ENCODE measurements around the gene NTNG2.

DNA sequence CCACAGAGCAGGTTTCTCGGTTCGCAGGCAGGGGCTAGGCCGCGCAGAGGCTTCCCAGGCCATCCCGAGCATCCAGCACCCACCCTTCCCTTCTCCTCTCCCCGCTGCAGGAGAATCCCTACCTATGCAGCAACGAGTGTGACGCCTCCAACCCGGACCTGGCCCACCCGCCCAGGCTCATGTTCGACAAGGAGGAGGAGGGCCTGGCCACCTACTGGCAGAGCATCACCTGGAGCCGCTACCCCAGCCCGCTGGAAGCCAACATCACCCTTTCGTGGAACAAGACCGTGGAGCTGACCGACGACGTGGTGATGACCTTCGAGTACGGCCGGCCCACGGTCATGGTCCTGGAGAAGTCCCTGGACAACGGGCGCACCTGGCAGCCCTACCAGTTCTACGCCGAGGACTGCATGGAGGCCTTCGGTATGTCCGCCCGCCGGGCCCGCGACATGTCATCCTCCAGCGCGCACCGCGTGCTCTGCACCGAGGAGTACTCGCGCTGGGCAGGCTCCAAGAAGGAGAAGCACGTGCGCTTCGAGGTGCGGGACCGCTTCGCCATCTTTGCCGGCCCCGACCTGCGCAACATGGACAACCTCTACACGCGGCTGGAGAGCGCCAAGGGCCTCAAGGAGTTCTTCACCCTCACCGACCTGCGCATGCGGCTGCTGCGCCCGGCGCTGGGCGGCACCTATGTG, 36.1 kb downstream of the NTNG2 start:
- TF ChIP-seq, protein P1, sequence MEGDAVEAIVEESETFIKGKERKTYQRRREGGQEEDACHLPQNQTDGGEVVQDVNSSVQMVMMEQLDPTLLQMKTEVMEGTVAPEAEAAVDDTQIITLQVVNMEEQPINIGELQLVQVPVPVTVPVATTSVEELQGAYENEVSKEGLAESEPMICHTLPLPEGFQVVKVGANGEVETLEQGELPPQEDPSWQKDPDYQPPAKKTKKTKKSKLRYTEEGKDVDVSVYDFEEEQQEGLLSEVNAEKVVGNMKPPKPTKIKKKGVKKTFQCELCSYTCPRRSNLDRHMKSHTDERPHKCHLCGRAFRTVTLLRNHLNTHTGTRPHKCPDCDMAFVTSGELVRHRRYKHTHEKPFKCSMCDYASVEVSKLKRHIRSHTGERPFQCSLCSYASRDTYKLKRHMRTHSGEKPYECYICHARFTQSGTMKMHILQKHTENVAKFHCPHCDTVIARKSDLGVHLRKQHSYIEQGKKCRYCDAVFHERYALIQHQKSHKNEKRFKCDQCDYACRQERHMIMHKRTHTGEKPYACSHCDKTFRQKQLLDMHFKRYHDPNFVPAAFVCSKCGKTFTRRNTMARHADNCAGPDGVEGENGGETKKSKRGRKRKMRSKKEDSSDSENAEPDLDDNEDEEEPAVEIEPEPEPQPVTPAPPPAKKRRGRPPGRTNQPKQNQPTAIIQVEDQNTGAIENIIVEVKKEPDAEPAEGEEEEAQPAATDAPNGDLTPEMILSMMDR (IDR thresholded peaks at IDR 0.05 in 8 of 11, conservative IDR thresholded peaks at IDR 0.05 in 3 of 11), result no peak
- TF ChIP-seq POLR2A (IDR thresholded peaks at IDR 0.05), result no peak
- TF ChIP-seq POLR2AphosphoS5 (IDR thresholded peaks at IDR 0.05), result no peak

Data from spleen (tissue), 7 donors.